Omental fat pad (tissue), 4 donors: Measurements from ENCODE around the gene BAD. TPM values are rescaled to one million over a fixed set of nuclear protein-coding genes. Genes with fewer than 3 reads are reported as not detected.
A peak's percentile ranks its signal among the peaks of the same experiment; 100 is the strongest.

ENCODE experiments used
- ATAC-seq: fragments of 150-250 bp; one replicate; pipeline ENCODE4 v1.9.1; 2016; ENCODE audit warnings: mild to moderate bottlenecking, moderate library complexity; ENCODE audit not compliant: low FRiP score
- DNase-seq: peaks from one replicate; pipeline ENCODE4 v3.0.0-alpha.2; 2019; ENCODE audit warnings: low spot score
- total RNA-seq, 4 donors: library from RNA; depleted of rRNA; stranded (reverse); fragments of >200 nt; gene quantifications; one replicate each; pipeline ENCODE4 v1.1.0, GENCODE V29; 2016
- TF ChIP-seq, protein P1 (sequence below), 3 donors: fragments of 450-650 bp; IDR thresholded peaks; one replicate each; pipeline ENCODE4 v1.5.1; 2016 to 2017; ENCODE audit warnings: antibody characterized with exemption in 3 of 3, mild to moderate bottlenecking in 3 of 3, moderate library complexity in 2 of 3

BAD gene
- total RNA-seq, 4 donors from 2014 or later, result 47.9 to 89.7 (median 78.8) TPM

DNA sequence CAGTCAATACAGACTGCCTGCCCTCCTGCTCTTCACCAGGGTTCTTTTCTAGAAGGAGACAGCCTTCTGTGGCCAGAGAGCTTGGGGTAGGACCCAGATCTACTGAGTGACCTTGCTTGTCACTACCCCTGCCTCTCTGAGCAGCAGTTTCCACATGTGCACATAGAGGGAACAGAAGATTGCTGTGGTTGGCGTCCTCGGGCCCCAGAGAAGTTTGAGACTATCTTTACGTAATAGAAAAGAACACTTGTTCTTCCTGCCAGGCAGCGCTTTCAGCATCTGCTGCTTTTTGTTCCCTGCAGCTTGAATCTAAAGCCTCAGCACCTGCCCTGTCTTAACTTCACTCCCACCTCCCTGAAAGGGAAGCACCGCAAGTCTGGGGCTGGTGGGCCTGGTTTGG lies 45.5 kb downstream of the BAD start:
- no peak for DNase-seq
- no peak for ATAC-seq
- TF ChIP-seq, protein P1, sequence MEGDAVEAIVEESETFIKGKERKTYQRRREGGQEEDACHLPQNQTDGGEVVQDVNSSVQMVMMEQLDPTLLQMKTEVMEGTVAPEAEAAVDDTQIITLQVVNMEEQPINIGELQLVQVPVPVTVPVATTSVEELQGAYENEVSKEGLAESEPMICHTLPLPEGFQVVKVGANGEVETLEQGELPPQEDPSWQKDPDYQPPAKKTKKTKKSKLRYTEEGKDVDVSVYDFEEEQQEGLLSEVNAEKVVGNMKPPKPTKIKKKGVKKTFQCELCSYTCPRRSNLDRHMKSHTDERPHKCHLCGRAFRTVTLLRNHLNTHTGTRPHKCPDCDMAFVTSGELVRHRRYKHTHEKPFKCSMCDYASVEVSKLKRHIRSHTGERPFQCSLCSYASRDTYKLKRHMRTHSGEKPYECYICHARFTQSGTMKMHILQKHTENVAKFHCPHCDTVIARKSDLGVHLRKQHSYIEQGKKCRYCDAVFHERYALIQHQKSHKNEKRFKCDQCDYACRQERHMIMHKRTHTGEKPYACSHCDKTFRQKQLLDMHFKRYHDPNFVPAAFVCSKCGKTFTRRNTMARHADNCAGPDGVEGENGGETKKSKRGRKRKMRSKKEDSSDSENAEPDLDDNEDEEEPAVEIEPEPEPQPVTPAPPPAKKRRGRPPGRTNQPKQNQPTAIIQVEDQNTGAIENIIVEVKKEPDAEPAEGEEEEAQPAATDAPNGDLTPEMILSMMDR (IDR thresholded peaks at IDR 0.05), result no peak

DNA sequence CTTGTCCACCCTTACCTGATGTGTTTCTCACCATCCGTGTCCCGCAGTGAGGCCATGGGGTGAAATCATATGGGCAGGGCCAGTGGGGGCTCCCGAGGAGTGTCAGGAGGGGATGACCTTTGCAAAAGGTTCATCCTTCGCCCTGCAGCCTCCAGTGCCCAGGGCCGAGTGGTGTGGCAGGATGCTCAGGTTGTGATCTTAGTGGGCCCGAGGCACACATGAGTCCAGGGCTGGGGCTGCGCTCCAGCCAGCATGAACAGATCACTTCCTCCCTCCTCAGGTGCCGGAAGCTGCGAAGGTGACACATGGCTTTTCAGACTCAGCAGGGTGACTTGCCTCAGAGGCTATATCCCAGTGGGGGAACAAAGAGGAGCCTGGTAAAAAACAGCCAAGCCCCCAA lies 46.4 kb downstream of the BAD start:
- DNase-seq, result no peak
- TF ChIP-seq, protein P1 (IDR thresholded peaks at IDR 0.05), result no peak
- ATAC-seq, result no peak

DNA sequence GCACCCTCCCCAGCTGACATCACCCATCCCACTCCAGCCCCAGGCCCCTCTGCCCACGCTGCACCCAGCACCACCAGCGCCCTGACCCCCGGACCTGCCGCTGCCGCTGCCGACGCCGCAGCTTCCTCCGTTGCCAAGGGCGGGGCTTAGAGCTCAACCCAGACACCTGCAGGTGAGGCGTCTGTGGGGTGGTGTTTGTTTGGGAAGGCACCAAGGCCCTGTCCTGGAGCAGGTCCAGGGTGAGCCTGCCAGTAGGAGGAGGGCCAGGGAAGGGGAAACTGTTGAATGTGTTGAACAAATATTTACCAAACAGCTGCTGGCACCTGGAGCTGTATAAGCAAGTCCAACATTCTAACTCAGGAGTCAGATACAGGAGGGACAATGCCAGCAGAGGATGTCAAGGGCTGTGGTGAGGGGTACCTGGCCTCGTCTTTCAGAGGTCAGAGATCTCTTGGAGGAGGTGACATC lies 46.9 kb downstream of the BAD start:
- ATAC-seq (no peak), DNase-seq (no peak)

DNA sequence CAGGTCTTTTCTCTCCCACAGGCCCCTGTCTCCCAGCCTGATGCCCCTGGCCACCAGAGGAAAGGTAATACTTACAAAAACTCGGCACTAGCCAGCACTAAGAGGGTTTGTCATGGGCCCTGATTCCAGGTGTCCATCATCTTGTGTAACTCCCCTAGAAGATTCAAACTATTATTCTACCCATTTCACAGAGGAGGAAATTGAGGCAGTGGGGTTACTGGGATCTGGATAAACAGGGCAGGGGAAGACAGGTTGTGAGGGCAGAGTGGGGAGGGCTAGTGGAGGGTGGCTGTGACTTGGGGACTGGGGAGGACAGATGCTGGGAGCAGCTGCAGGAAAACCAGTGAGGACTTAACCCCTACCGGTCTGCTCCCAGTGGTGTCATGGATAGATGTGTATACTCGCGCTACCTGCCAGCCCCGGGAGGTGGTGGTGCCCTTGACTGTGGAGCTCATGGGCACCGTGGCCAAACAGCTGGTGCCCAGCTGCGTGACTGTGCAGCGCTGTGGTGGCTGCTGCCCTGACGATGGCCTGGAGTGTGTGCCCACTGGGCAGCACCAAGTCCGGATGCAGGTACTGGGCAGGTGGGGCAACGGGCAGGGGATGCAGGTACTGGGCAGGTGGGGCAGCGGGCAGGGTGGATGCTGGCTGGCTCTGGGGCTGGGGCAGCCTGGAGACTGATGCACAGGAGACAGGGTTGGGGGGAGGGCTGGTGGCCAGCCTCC lies 48.9 kb downstream of the BAD start:
- DNase-seq (no peak), ATAC-seq (no peak)
- TF ChIP-seq, protein P1 (IDR thresholded peaks at IDR 0.05), result no peak

More for the DNA sequence above, 46.9 kb downstream of the BAD start:
- TF ChIP-seq, protein P1 (IDR thresholded peaks at IDR 0.05), result no peak

DNA sequence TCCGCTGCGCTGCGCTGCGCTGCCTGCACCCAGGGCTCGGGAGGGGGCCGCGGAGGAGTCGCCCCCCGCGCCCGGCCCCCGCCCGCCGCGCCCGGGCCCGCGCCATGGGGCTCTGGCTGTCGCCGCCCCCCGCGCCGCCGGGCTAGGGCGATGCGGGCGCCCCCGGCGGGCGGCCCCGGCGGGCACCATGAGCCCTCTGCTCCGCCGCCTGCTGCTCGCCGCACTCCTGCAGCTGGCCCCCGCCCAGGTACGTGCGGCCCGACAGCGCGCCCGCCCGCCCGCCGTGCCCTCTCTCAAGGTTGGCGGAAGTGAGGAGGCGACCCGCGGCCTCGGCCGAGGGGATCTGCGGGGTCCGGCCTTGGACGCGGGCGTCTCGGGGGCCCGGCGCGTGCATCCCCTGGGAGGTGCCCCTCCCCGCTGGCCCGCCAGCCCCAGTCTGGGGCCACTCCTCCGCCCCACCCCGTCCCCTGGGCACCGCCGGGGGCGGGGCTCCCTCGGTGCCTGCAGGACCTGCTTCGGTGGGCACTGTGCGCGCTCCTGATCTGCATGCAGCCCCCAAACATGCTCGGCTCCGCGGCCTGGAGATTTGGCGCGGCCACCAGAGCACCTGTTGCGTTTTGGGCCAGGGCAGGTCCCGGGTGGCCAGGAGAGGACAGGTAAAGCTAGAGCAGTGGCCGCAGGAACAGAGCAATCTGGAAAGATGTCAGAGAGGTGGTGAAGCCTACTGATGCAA lies 49.7 kb downstream of the BAD start:
- DNase-seq (no peak), ATAC-seq (peak; percentile 24)
- TF ChIP-seq, protein P1 (IDR thresholded peaks at IDR 0.05), result no peak

DNA sequence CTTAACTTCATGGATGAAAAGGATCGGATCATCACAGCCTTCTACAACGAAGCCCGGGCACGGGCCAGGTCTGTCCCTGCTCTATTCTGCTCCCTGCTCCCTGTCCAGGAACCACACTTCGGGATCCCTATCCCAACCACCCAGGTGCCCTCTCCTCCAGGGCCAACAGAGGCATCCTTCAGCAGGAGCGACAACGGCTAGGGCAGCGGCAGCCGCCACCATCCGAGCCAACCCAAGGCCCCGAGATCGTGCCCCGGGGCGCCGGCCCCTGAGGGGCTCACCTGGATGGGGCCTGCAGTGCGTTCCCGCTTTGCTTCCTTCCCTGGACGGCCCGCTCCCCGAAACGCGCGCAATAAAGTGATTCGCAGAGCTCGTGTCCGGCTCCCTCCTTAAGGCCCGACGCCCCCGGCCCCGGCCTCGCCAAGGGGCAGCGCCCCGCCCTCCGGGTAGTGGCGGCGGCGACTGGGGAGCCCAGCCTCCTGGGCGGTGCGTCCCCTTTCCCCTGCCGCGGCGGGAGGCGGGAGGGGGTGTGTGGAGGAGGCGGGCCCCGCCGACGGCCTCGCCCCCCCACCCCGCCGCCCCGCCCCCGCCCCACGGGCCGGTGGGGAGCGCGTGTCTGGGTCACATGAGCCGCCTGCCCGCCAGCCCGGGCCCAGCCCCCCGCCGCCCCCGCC lies 50.4 kb downstream of the BAD start, which contains the start of gene VEGFB:
TSS of gene VEGFB (plus strand) at position 672 of the 674 bp plus-strand sequence. CDS start 250 bp downstream, outside the sequence.
- ATAC-seq (peak; percentile 54), DNase-seq (no peak)
- TF ChIP-seq, protein P1 (IDR thresholded peaks at IDR 0.05), result no peak
